ENCODE results near the gene UGT1A9.
A peak's percentile ranks its signal among the peaks of the same experiment; 100 is the strongest.

UGT1A9 gene

GRCh38 chr2:233708942-233709341 is 37.2 kb downstream of the UGT1A9 start:
- TF ChIP-seq CTCF (IDR thresholded peaks at IDR 0.05; ENCODE audit: insufficient read depth, low read depth, low read length, missing control alignments), result no peak
- DNase-seq (ENCODE audit: low read depth), result no peak
- H3K4me3 ChIP-seq (ENCODE audit: low read length), result no peak overlapping the region

GRCh38 chr2:233711312-233712008 is 39.8 kb downstream of the UGT1A9 start:
- TF ChIP-seq CTCF (IDR thresholded peaks at IDR 0.05; ENCODE audit: insufficient read depth, low read depth, low read length, missing control alignments), result peak; percentile 96
- no peak overlapping the region for H3K4me3 ChIP-seq (ENCODE audit: low read length)
- peak; percentile 78 for DNase-seq (ENCODE audit: low read depth)

GRCh38 chr2:233712611-233713261 is 41.0 kb downstream of the UGT1A9 start, which contains the start of gene UGT1A5:
Gene UGT1A5, plus strand, starts transcription at chr2:233712907. Its CDS starts 85 bp downstream, at chr2:233712992.
- DNase-seq (ENCODE audit: low read depth), result no peak
- no peak within 1 kb of the TSS for H3K4me3 ChIP-seq (ENCODE audit: low read length)
- TF ChIP-seq CTCF (IDR thresholded peaks at IDR 0.05; ENCODE audit: insufficient read depth, low read depth, low read length, missing control alignments), result no peak

- DNase-seq (ENCODE audit: low read depth), result no peak
- H3K4me3 ChIP-seq (ENCODE audit: low read length), result no peak overlapping the region
- no peak for TF ChIP-seq CTCF (IDR thresholded peaks at IDR 0.05; ENCODE audit: insufficient read depth, low read depth, low read length, missing control alignments)
Measured at GRCh38 chr2:233713262-233713615, 41.5 kb downstream of the UGT1A9 start.

- H3K4me3 ChIP-seq (ENCODE audit: low read length), result no peak overlapping the region
- TF ChIP-seq CTCF (IDR thresholded peaks at IDR 0.05; ENCODE audit: insufficient read depth, low read depth, low read length, missing control alignments), result no peak
- no peak for DNase-seq (ENCODE audit: low read depth)
Measured at GRCh38 chr2:233714121-233714520, 42.4 kb downstream of the UGT1A9 start.

- no peak for DNase-seq (ENCODE audit: low read depth)
- TF ChIP-seq CTCF (IDR thresholded peaks at IDR 0.05; ENCODE audit: insufficient read depth, low read depth, low read length, missing control alignments), result no peak
- H3K4me3 ChIP-seq (ENCODE audit: low read length), result no peak within 1 kb of the TSS
Measured at GRCh38 chr2:233718552-233718951, 46.9 kb downstream of the UGT1A9 start, which contains the start of gene UGT1A4. Gene UGT1A4, plus strand, starts transcription at chr2:233718736. Its CDS starts 85 bp downstream, at chr2:233718821.
